HG02759 (cell line): ENCODE results near the gene CCDC117.
A peak's percentile ranks its signal among the peaks of the same experiment; 100 is the strongest.
"Not testable (repeated sequence)": the region's sequence is repeated elsewhere in the genome, so short reads cannot be mapped to it uniquely, and the experiment has no call there.

Source experiments
- ATAC-seq: cut with Tn5 transposase; IDR thresholded peaks from one replicate; pipeline ENCODE4 v1.9.1; 2021; ENCODE audit warnings: mild to moderate bottlenecking, moderate library complexity; ENCODE audit not compliant: unreplicated experiment

The CCDC117 gene

DNA sequence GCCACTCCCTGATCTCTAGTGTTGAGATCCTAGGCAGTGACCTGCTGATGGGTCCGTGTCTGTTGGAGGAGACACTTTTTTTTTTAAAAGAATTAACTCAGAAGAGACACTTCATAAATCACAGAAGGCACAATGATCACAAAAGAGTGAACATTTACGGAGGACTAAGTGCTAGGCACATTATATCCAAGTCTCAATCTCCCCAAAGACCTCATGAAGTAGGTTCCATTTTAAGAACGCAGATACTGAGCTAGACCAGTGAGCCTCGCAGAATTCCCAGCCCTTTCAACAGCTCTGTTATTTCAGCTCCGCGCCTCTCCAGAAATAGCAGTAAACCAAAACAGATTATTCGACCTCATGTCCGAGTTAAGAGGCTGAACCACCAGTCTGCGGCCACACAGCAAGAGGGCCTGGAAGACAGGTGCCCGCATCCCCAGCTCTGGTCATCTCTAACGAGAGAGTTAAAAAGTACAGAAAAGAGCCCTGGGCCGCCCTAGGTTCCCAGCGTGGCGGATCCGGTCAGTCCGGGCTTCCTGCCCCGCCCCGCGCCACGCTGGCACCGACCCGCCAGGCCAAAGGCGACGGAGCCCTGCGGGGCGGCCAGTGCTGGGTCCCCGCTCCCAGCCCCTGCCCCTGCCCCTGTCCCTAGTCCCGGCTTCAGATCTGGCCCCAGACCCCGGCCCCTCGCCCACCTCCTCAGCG lies 27.3 kb downstream of the CCDC117 start:
- peak; percentile 31 for ATAC-seq

DNA sequence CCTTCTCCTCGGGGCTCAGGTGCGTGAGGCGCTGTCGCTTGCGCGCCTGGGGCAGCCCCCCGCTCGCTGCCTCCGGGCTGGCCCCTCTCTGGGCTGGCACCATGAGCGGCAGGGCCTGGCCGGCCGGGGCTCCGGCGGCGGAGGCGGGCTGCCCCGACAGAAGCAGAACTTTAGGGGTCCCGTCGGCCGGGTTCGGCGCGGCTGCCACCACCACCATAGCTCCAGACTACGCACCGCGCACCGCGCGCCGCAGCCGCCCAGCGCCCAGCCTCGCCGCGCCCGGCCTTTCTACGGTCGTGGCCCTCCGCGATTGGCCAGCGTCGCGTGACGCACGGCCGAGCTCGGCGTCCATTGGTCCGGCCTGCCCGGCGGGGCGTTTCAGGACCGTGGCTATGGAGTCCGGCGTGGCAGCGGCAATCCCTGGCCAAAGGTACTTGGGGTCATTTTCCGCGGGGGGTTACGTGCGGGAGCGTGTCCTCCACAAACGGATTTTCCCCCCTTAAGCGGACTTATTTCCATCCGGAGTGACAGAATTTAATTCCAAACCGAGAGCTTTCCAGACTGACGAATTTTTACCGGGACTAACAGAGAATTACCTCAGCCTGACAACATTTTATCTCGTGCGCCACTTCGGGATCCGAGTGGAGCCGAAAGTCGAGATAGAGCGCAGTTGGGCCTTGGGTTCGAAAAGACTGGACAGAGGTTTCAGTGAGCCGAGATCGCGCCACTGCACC lies 28.0 kb downstream of the CCDC117 start, which contains the start of gene XBP1:
Gene XBP1, minus strand, starts transcription at position 262 of the 734 bp plus-strand sequence.
- ATAC-seq = peak; percentile 91

DNA sequence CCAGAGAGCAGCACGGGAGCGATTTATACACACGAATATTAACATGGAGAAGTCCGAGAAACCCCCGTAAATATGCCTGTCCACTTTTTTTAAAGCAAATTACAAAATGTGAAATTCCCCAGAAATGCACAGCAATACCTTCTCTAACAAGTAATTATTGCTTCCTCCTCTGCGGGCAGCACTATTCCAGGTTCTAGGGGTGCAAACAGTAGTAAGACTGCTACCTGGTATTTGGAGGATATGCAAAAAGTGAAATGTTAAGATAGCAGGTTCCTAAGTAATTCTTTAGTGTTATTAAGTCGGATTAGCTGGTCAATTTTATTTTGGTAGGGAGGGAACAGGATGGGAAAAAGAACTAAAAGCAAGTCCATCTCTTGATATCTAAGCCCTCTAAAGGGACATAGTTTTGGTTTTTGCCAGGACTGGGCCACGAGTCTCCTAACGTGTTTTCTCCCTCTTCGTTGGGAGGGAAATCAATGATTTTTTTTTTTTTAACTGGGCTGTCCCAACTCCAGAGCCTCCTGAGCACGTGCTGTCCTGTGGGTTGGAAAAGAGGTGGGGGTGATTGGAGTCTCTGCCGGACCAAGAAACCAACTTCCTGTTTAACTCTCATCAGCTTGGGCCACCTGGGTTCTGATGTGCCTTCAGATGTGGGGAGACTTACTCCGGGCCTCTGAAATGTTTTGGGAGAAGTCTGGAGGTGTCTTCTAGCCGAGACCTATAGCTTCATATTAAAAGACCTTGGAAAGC lies 29.5 kb downstream of the CCDC117 start:
- ATAC-seq = no peak

DNA sequence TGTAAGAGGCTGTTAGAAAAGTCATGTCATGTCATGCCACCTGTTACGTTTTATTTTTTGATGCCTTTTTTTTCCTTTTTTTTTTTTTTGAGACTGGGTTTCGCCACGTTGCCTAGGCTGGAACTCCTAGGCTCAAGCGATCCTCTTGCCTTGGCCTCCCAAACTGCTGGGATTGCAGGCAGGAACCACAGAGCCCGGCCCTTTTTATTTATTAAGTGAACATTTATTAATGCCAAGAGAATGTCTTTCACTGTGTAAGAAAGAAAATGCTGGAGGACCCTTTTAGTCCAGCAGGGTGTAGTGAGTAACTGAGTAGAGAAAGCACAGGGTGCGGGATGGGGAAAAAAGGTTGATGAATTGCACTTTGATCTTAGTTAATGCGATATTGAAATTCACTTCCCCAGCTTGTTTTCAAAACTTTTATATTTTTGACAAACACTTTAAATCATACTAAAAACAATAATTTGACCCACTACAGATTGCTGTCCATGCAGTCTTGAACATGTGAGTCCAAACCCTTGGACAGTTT lies 30.2 kb downstream of the CCDC117 start:
- no peak for ATAC-seq

- not testable (repeated sequence) for ATAC-seq
Observed at GRCh38 chr22:28805426-28805825, 32.9 kb downstream of the CCDC117 start.

DNA sequence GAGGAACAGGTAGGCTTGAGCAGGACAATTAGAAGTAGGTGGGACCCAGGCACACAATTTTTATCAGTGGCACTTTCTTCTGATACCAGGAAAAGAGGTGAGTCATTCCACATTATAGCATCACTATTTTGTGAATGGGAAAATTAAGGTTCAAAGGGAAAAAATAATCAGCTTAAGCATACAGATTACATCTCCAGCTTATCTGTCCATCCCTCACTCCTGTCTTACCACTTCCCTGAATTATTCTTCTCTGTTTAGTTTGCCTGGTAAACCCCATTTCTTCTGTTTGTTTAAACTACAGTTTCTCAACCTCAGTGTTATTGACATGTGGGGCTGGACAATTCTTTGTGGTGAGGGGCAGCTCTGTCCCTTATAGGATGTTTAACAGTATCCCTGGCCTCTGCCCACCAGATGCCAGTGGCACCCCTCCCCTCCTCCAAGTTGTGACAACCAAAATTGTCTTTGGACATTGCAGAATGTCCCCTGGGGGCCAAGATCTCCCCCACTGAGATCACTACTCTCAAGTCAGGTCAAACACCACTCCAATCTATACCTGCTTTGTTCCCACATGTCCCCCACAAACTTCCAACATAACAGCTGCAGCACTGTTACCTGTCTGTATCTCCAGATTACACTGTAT lies 36.3 kb downstream of the CCDC117 start:
- no peak for ATAC-seq

DNA sequence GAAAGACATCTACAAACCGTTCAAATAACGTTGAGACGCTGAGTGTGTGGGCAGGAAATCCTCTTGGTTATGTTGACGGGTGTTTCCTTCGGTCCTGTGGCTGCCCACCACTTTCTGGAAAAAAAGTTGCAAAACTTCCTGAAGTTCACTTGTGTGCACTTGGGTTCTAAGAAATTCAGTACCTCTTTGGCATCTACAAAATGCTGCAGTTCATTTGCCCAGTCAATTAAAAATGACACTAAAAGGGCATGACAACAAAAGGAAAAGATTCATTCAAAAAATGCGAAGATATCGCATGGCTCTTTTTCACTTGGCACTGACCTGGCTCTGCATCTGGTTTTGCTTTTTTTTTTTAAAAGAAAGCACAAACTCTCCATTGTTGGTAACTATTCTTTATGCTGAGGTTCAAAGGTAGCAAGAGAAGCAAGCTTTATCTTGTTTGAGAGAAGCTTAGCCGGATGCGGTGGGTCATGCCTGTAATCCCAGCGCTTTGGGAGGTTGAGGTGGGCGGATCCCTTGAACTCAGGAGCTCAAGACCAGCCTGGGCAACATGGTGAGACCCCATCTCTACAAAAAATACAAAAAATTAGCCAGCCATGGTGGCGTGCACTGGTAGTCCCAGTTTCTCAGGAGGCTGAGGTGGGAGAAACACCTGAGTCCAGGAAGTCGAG lies 38.5 kb downstream of the CCDC117 start:
- ATAC-seq = no peak

DNA sequence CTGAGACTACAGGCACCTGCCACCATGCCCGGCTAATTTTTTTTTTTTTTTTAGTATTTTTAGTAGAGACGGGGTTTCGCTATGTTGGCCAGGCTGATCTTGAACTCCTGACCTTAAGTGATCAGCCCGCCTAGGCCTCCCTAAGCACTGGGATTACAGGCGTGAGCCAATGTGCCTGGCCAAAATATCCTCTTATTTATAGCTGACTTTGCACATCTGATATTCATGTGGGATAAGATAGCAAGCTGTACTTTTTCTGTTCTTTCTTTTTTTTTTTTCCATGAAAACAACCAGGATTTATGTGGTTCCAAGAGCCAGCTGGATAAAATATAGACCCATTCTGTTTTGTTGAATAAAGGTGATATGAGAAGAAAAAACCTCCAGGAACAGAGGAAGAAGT lies 40.0 kb downstream of the CCDC117 start:
- no peak for ATAC-seq

DNA sequence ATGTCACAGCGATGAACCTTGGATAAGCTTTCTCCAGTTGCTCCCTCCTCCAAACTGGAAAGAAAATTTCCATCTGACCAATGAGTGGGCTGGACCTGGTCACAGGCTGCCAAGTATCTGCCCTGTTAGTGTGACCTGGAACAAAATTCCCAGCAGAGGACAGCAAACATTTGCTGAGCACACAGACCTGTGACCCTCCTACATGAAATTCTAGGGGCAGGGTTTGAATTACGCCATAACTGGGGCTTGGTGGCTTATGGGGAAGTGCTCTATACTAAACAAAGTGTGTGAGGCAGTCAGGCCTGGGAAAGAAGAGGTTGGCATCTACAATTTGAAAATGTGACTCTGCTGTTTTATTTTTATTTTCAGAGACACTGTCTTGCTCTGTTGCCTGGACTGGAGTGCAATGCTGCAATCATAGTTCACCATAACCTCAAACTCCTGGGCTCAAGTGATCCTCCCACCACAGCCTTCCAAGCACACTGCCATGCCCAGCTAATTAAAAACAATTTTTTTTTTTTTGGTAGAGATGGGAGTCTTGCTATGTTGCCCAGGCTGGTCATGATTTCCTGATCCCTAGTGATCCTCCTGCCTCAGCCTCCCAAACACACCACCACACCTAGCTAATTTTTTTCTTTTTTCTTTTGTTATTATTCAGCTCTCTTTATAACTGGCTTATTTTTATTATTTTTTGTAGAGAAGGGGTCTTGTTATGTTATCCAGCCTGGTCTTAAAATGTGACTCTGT lies 41.5 kb downstream of the CCDC117 start:
- no peak for ATAC-seq

GRCh38 chr22:28815111-28815510 lies 42.6 kb downstream of the CCDC117 start:
- no peak for ATAC-seq

DNA sequence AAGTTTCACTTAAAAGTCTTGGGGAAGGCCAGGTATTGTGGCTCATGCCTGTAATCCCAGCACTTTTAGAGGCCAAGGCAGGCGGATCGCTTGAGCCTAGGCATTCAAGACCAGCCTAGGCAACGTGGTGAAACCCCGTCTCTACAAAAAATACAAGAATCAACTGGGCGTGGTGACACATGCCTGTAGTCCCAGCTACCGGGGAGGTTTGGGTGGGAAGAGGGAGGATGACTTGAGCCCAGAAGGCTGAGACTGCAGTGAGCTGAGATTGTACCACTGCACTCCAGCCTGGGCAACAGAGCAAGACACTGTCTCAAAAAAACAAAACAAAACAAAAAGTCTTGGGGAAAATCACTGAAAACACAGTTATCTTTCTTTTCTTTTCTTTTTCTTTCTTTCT lies 43.2 kb downstream of the CCDC117 start:
- no peak for ATAC-seq

GRCh38 chr22:28817064-28817463 lies 44.6 kb downstream of the CCDC117 start:
- ATAC-seq = no peak

- no peak for ATAC-seq
Observed at GRCh38 chr22:28817919-28818859, 45.7 kb downstream of the CCDC117 start.

DNA sequence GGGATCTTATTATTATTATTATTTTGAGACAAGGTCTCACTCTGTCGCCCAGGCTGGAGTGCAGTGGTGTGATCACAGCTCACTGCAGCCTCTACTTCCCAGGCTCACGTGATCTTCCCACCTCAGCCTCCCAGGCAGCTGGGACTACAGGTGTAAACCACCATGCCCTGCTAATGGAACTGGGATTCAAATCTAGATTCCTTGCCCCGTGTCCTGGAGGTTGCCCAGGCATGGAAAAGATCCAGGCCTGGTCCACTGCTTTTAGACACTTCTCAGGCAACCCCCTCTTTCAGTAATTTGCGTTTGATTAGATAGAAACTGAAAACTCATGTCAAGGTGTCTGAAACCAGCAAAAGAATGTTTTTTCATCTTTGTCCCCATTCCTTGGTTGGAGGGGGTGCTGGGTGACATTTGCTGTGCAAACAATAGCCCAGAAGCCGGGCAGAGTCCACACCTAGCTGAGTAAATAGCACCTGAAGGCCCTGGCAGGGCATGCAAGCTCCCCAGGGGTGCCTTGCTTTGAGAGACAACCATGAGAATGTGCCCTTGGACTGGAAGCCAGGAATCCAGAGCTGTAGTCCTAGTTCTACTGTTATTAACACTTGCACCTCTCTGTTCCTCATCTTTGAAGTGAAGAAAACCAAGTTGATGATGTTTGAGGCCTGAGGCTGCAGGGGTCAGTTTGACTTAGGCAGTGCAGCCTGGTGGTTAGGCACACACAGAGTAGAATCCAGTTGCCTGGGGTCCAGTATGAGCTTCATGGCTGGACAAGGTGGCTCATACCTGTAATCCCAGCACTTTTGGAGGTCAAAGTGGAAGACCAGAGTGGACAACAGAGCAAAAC lies 47.0 kb downstream of the CCDC117 start:
- peak; percentile 53 for ATAC-seq

GRCh38 chr22:28820885-28821284 lies 48.4 kb downstream of the CCDC117 start:
- no peak for ATAC-seq

DNA sequence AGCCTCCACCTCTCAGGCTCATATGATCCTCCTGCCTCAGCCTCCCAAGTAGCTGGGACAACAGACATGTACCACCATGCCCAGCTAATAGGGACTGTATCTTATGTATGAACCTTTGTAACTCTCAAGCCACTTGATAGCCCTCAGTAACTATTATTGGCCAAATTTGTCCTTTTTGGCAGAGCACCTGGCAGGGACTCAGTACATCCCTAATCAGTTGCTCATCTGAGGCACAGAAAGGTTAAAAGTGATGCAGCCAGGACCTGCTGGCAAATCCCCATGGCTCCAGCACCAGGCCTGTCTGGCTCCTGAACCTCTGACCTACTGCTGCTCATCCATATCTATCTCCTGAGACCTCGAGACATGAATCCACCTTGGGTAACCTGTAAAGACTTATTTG lies 49.0 kb downstream of the CCDC117 start:
- no peak for ATAC-seq

- no peak for ATAC-seq
Observed at GRCh38 chr22:28822930-28823551, 50.5 kb downstream of the CCDC117 start.
